Measurements from ENCODE around the gene TMSB4Y. TPM values are rescaled to one million over a fixed set of nuclear protein-coding genes. Genes with fewer than 3 reads are reported as not detected.
A peak's percentile ranks its signal among the peaks of the same experiment; 100 is the strongest.

Gene TMSB4Y
- total RNA-seq, 6 donors from 2014 or later, result 0.88 to 1.5 TPM; not detected in 4

DNA sequence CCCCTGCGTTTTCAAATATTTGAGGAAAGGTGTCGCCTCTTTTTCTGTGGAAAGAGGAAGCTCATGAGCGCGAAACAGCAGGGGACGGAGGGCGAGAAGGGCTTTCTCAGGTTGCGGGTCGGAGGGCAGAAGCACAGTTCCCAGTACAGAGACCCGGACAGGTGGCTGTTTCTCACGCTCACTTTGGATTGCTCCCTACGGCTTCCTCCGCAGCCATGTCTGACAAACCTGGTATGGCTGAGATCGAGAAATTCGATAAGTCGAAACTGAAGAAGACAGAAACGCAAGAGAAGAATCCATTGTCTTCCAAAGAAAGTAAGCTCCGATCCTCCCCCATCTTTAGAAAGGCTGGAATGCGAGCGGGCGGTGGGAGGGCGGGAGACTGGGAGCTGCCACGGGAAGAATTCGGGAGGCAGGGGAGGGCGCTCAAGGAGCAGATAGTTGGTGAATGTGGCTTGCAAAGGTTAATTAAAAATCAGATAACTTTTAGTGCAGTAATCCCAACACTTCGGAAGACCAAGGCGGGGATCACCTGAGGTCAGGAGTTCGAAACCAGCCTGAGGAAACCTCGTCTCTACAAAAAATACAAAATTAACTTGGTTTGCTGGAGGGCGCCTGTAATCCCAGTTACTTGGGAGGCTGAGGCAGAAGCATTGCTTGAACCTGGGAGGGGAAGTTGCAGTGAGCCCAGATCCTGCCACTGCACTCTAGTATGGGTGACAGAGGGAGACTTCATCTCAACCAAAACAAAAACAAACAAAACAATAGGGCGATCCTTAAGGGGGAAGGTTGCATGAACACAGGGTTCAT lies 627 bp downstream of the TMSB4Y start:
- H3K4me3 ChIP-seq, result peak overlapping the region in 2 of 4 donors; percentile 53 to 54
- no peaks in the 10 kb centered on the region for H3K9me3 ChIP-seq
- H3K27me3 ChIP-seq, result no peaks in the 10 kb centered on the region
- ATAC-seq (ENCODE audit: low FRiP score in 2 of 2) (peak in 1 of 2 donors; percentile 75), DNase-seq (peak in 1 of 2 donors; percentile 34)
- H3K27ac ChIP-seq, result peak overlapping the region in 2 of 4 donors; percentile 87
- WGBS, 2 donors, result 1% methylated on average over 22 of the region's 30 CpGs; no CpG with 5 or more reads in 1 of the 2 donors
- no peaks in the 10 kb centered on the region for H3K36me3 ChIP-seq
- TF ChIP-seq, protein P1, sequence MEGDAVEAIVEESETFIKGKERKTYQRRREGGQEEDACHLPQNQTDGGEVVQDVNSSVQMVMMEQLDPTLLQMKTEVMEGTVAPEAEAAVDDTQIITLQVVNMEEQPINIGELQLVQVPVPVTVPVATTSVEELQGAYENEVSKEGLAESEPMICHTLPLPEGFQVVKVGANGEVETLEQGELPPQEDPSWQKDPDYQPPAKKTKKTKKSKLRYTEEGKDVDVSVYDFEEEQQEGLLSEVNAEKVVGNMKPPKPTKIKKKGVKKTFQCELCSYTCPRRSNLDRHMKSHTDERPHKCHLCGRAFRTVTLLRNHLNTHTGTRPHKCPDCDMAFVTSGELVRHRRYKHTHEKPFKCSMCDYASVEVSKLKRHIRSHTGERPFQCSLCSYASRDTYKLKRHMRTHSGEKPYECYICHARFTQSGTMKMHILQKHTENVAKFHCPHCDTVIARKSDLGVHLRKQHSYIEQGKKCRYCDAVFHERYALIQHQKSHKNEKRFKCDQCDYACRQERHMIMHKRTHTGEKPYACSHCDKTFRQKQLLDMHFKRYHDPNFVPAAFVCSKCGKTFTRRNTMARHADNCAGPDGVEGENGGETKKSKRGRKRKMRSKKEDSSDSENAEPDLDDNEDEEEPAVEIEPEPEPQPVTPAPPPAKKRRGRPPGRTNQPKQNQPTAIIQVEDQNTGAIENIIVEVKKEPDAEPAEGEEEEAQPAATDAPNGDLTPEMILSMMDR (IDR thresholded peaks at IDR 0.05), result no peak
- TF ChIP-seq POLR2AphosphoS5 (IDR thresholded peaks at IDR 0.05) (no peak), POLR2A (IDR thresholded peaks at IDR 0.05) (no peak), EP300 (IDR thresholded peaks at IDR 0.05) (no peak)
- H3K4me1 ChIP-seq, result no peaks in the 10 kb centered on the region

DNA sequence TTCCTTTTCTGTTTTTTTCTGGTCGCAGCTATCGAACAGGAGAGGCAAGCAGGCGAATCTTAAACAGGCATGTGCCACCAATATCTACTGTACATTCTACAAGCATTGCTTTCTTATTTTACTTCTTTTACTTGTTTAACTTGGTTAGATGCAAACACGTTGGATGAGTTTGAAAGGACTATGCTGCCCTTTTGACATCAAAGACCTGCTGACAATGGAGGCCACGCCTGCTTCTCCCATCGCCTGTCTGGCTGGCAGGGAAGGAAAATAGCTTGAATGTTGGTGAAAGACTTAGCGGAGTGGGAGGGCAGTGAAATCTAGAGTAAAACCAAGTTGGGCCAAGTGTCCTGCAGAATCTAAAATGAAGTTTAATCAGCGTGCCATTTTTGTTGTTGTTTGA lies 1.5 kb downstream of the TMSB4Y start:
- WGBS, 2 donors, result 20% methylated on average over 8 of the region's 8 CpGs; no CpG with 5 or more reads in 1 of the 2 donors
- H3K9me3 ChIP-seq, result no peaks in the 10 kb centered on the region
- TF ChIP-seq POLR2A (IDR thresholded peaks at IDR 0.05) (no peak), POLR2AphosphoS5 (IDR thresholded peaks at IDR 0.05) (no peak), EP300 (IDR thresholded peaks at IDR 0.05) (no peak)
- TF ChIP-seq, protein P1 (IDR thresholded peaks at IDR 0.05), result no peak
- H3K36me3 ChIP-seq, result no peaks in the 10 kb centered on the region
- no peak overlapping the region for H3K27ac ChIP-seq
- ATAC-seq (ENCODE audit: low FRiP score in 2 of 2) (no peak), DNase-seq (no peak)
- no peaks in the 10 kb centered on the region for H3K27me3 ChIP-seq
- no peaks in the 10 kb centered on the region for H3K4me1 ChIP-seq
- peak overlapping the region in 2 of 4 donors; percentile 53 to 54 for H3K4me3 ChIP-seq

DNA sequence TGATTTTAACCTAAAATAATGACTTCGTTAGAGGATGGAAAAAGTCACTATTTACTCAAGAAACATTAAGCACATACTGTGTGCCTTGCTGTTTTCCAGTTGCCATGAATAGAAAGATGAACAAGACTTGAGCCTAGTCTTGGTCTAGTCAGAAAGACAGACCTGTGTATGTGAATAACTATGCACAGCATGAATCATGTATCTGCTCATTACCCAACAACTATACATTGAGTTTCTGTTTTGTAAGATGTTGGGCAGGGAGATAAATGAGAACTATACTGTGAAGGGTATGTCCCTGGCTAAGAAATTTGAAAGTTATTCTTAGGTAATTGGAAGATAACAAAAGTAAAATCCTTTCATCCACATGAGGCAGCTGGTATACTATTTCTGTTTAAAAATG lies 4.3 kb downstream of the TMSB4Y start:
- no peak overlapping the region for H3K4me3 ChIP-seq
- no peak for ATAC-seq (ENCODE audit: low FRiP score in 2 of 2)
- H3K36me3 ChIP-seq, result no peaks in the 10 kb centered on the region
- TF ChIP-seq EP300 (IDR thresholded peaks at IDR 0.05), result no peak
- TF ChIP-seq, protein P1 (IDR thresholded peaks at IDR 0.05), result no peak
- no peak for TF ChIP-seq POLR2A (IDR thresholded peaks at IDR 0.05)
- no peak for TF ChIP-seq POLR2AphosphoS5 (IDR thresholded peaks at IDR 0.05)
- no peaks in the 10 kb centered on the region for H3K27me3 ChIP-seq
- no peaks in the 10 kb centered on the region for H3K4me1 ChIP-seq
- 95% methylated on average over 1 of the region's 1 CpG; no CpG with 5 or more reads in 1 of the 2 donors for WGBS, 2 donors
- H3K9me3 ChIP-seq, result no peaks in the 10 kb centered on the region
- DNase-seq, result no peak
- H3K27ac ChIP-seq, result no peak overlapping the region

DNA sequence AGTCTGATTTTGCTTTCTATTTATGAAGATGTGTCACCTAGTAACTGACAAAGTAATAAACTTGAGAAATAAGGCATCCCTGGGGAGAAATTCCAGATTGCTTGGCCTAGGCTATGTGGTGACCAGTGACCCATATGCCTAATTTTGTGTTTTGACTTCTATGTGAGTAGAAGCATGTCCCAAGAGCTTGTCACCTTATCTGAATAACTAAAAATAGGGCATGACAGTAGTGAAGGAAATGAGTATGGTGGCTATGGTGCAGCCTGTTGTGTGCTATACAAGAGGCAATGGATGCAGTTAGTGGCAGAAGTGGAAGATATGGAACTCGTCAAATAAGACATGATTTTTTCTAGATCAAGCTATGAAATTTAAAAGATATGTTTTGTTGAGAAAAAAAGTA lies 15.3 kb downstream of the TMSB4Y start:
- H3K27me3 ChIP-seq, result no peaks in the 10 kb centered on the region
- H3K27ac ChIP-seq, result no peak overlapping the region
- no peak for ATAC-seq (ENCODE audit: low FRiP score in 2 of 2)
- no peak overlapping the region for H3K4me3 ChIP-seq
- TF ChIP-seq, protein P1 (IDR thresholded peaks at IDR 0.05), result no peak
- TF ChIP-seq POLR2AphosphoS5 (IDR thresholded peaks at IDR 0.05) (no peak), EP300 (IDR thresholded peaks at IDR 0.05) (no peak), POLR2A (IDR thresholded peaks at IDR 0.05) (no peak)
- H3K4me1 ChIP-seq, result no peaks in the 10 kb centered on the region
- 100% methylated on average over 1 of the region's 1 CpG; no CpG with 5 or more reads in 1 of the 2 donors for WGBS, 2 donors
- no peak for DNase-seq
- no peaks in the 10 kb centered on the region for H3K9me3 ChIP-seq
- H3K36me3 ChIP-seq, result no peaks in the 10 kb centered on the region

Measured in upper lobe of left lung (tissue), 6 donors.